Lower leg skin (tissue), 4 donors: ENCODE data around the gene POLE4. TPM values are rescaled to one million over a fixed set of nuclear protein-coding genes. Genes with fewer than 3 reads are reported as not detected.

ENCODE experiments used
- DNase-seq, 2 donors: peaks; one replicate each; pipeline ENCODE4 v3.0.0-alpha.2; 2019; ENCODE audit warnings: low spot score in 2 of 2
- H3K4me3 ChIP-seq: fragments of 200-600 bp; sonication (generic); 2 replicates; pipeline ENCODE4 v1.5.1; 2017; ENCODE audit warnings: mild to moderate bottlenecking, low read depth; ENCODE audit not compliant: poor library complexity, severe bottlenecking
- POLR2A ChIP-seq, 2 donors: fragments of 450-650 bp; IDR thresholded peaks; one replicate each; pipeline ENCODE4 v1.6.1; 2016 to 2017; ENCODE audit warnings: antibody characterized with exemption in 2 of 2, mild to moderate bottlenecking in 1 of 2, moderate library complexity in 1 of 2
- WGBS, 2 donors: methylation state at CpG; one replicate each; pipeline ENCODE4 v1.1.5; 2018; 5-methylcytosine and 5-hydroxymethylcytosine counted together
- intact Hi-C: fragments of 100-400 bp; cut with DNase I; formaldehyde crosslinking; loops from one replicate; pipeline ENCODE4 v1.15.0; 2023; ENCODE audit warnings: low total_unique reads
- total RNA-seq, 4 donors: library from RNA; depleted of rRNA; stranded (reverse); fragments of >200 nt; gene quantifications; one replicate each; pipeline ENCODE4 v1.1.0, GENCODE V29; 2016
- TF ChIP-seq, protein P1 (sequence below), 3 donors: fragments of 450-650 bp; IDR thresholded peaks; one replicate each; pipeline ENCODE4 v1.5.1; 2016; ENCODE audit warnings: antibody characterized with exemption in 3 of 3, mild to moderate bottlenecking in 3 of 3, moderate library complexity in 2 of 3

Gene POLE4
- total RNA-seq, 4 donors from 2014 or later = 8.1 to 20.9 (median 15.7) TPM

DNA sequence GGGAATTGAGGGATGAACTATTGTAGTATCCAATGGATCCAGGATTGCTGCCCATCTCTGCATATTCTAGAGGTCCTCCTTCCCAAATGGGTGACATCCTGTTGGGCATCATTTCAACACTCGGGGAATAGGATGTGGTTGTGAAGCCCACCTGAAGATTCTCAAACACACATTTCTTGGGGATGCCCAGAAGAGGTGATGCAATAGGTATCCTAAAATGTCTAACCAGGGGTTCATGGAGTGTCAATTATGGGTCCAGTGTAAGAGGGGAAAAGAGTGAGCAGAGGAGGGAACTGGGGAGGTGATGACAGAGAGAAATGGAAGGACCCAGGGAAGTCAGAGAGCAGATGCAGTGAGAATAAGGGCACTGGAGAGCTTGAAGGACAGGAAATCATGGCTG is 52.1 kb downstream of the POLE4 start:
- intact Hi-C loops = no loop called here
- 100% methylated on average over 1 of the region's 1 CpG for WGBS, 2 donors
- no peak overlapping the region for H3K4me3 ChIP-seq
- DNase-seq = no peak
- no peak for TF ChIP-seq POLR2A (IDR thresholded peaks at IDR 0.05)
- TF ChIP-seq, protein P1, sequence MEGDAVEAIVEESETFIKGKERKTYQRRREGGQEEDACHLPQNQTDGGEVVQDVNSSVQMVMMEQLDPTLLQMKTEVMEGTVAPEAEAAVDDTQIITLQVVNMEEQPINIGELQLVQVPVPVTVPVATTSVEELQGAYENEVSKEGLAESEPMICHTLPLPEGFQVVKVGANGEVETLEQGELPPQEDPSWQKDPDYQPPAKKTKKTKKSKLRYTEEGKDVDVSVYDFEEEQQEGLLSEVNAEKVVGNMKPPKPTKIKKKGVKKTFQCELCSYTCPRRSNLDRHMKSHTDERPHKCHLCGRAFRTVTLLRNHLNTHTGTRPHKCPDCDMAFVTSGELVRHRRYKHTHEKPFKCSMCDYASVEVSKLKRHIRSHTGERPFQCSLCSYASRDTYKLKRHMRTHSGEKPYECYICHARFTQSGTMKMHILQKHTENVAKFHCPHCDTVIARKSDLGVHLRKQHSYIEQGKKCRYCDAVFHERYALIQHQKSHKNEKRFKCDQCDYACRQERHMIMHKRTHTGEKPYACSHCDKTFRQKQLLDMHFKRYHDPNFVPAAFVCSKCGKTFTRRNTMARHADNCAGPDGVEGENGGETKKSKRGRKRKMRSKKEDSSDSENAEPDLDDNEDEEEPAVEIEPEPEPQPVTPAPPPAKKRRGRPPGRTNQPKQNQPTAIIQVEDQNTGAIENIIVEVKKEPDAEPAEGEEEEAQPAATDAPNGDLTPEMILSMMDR (IDR thresholded peaks at IDR 0.05) = no peak

DNA sequence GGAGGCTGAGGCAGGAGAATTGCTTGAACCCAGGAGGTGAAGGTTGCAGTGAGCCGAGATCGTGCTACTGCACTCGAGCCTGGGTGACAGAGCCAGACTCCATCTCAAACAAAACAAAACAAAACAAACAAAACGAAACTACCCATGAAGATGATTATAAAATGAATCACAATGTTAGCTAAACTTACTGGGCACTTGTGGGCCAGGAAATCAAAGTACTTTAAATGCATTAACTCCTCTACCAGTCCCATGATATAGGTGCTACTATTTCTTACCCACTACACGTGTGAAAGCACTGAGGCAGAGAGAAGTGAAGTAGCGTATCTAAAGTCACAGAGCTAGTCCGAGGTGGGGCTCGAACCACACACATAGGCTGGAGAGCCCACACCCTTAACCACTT is 53.6 kb downstream of the POLE4 start:
- 84 to 91% methylated on average over 8 of the region's 8 CpGs for WGBS, 2 donors
- intact Hi-C loops = no loop called here
- DNase-seq = no peak
- TF ChIP-seq, protein P1 (IDR thresholded peaks at IDR 0.05) = no peak
- no peak for TF ChIP-seq POLR2A (IDR thresholded peaks at IDR 0.05)
- no peak overlapping the region for H3K4me3 ChIP-seq

DNA sequence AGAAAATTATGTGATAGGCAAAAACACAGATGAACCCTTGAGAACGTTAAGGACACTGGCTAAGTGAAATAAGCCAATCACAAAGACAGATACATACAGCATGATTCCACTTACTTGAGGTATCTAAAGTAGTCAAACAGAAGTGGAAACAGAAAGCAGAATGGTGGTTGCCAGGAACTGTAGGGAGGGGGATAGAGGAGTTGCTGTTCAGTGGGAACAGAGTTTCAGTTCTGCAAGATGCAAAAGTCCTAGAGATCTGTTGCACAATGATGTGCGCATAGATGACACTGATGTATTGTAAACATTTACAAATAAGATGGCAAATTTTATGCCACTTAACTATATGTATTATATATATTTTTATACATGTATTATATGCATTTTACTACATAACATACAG is 59.7 kb downstream of the POLE4 start:
- H3K4me3 ChIP-seq = no peak overlapping the region
- DNase-seq = no peak
- intact Hi-C loops = no loop called here
- no peak for TF ChIP-seq POLR2A (IDR thresholded peaks at IDR 0.05)
- TF ChIP-seq, protein P1 (IDR thresholded peaks at IDR 0.05) = no peak
- WGBS, 2 donors = 85% methylated on average over 2 of the region's 2 CpGs

Other genes with a start within 250 kb of the POLE4 start
- gene HK2, start 124.5 kb upstream of the POLE4 start, total RNA-seq = 10 to 100 TPM; 22.4 to 27.3 (median 25.8) TPM
- gene TACR1, start 240.9 kb downstream of the POLE4 start, total RNA-seq = 1 to 10 TPM in 3 of 4 donors, under 1 TPM in 1; 0.95 to 8.0 (median 2.7) TPM